H1 (cell line): ENCODE measurements around the gene DRG1. TPM values are rescaled to one million over a fixed set of nuclear protein-coding genes. Genes with fewer than 3 reads are reported as not detected.

ENCODE experiments used
- CTCF ChIA-PET: fragments of 300-600 bp; sonication (Branson Sonifier 250); formaldehyde crosslinking; loops from one replicate; lab custom pipeline; 2021; ENCODE audit not compliant: partially characterized antibody; lab: Charles Lee
- POLR2A ChIA-PET: fragments of 300-600 bp; sonication (Branson Sonifier 250); formaldehyde crosslinking; loops from one replicate; lab custom pipeline; 2021; ENCODE audit warnings: inconsistent platforms; ENCODE audit not compliant: partially characterized antibody; lab: Charles Lee
- DNase-seq, 2 experiments: peaks; one replicate each; pipeline versions ENCODE4 v3.0.0 to v3.0.0-alpha.2; 2010 to 2022; ENCODE audit warnings: low spot score in 2 of 2, low read depth in 1 of 2, mixed read lengths in 1 of 2
- FAIRE-seq: peaks from 2 replicates; lab custom pipeline; 2011; peaks lifted over from hg19 to GRCh38; lab: Jason Lieb, UNC
- H2AFZ ChIP-seq: 2 replicates; pipeline ENCODE4 v1.8.1; 2012; ENCODE audit warnings: low read length, inconsistent platforms
- H2AK5ac ChIP-seq: 2 replicates; pipeline ENCODE4 v1.6.1; 2013; ENCODE audit warnings: low read depth, low read length
- H2BK120ac ChIP-seq: replicated peaks from 2 replicates; pipeline ENCODE3; 2013; ENCODE audit warnings: low read depth, low read length, inconsistent platforms
- H2BK12ac ChIP-seq: 2 replicates; pipeline ENCODE4 v1.6.1; 2013; ENCODE audit warnings: low read depth, low read length
- H2BK15ac ChIP-seq: 2 replicates; pipeline ENCODE4 v1.6.1; 2013; ENCODE audit warnings: low read length
- H2BK20ac ChIP-seq: 2 replicates; pipeline ENCODE4 v1.6.1; 2013; ENCODE audit warnings: low read length
- H2BK5ac ChIP-seq: 2 replicates; pipeline ENCODE4 v1.6.1; 2013; ENCODE audit warnings: low read depth, low read length
- H3K14ac ChIP-seq: 2 replicates; pipeline ENCODE4 v1.6.1; 2013; ENCODE audit warnings: inconsistent platforms; ENCODE audit not compliant: insufficient read length
- H3K18ac ChIP-seq: 2 replicates; pipeline ENCODE4 v1.6.1; 2013; ENCODE audit warnings: low read length; ENCODE audit errors: extremely low read depth
- H3K23ac ChIP-seq: 2 replicates; pipeline ENCODE4 v1.6.1; 2013; ENCODE audit warnings: inconsistent platforms; ENCODE audit not compliant: insufficient read length
- H3K23me2 ChIP-seq: 2 replicates; pipeline ENCODE4 v1.6.1; 2013; ENCODE audit warnings: low read depth, low read length
- H3K27ac ChIP-seq: 2 replicates; pipeline ENCODE4 v1.6.1; 2011; ENCODE audit warnings: low read depth, low read length, inconsistent platforms
- H3K27me3 ChIP-seq, 4 experiments: replicated peaks in 1 of 4; 1 replicate in 1 of 4; 2 replicates in 3 of 4; pipeline versions ENCODE4 v1.6.1 to v1.8.1; 2011 to 2013; ENCODE audit warnings: low read length in 3 of 4, mild to moderate bottlenecking in 3 of 4, inconsistent platforms in 2 of 4, mixed read lengths in 2 of 4, moderate library complexity in 1 of 4; ENCODE audit not compliant: control insufficient read depth in 3 of 4, insufficient read depth in 3 of 4; ENCODE audit errors: extremely low read depth in 1 of 4
- H3K36me3 ChIP-seq, 4 experiments: 2 replicates each; pipeline versions ENCODE4 v1.6.1 to v1.8.1; 2011 to 2013; ENCODE audit warnings: mild to moderate bottlenecking in 4 of 4, low read length in 3 of 4, moderate library complexity in 2 of 4, control low read depth in 1 of 4, inconsistent platforms in 1 of 4; ENCODE audit not compliant: insufficient read depth in 4 of 4, control insufficient read depth in 2 of 4
- H3K4ac ChIP-seq: replicated peaks from 2 replicates; pipeline ENCODE3; 2013; ENCODE audit warnings: low read length, low read depth, mixed read lengths, inconsistent platforms; ENCODE audit not compliant: insufficient read length
- H3K4me1 ChIP-seq, 4 experiments: replicated peaks in 1 of 4; 1 replicate in 1 of 4; 2 replicates in 3 of 4; pipeline versions ENCODE4 v1.6.1 to v1.8.1; 2011 to 2013; ENCODE audit warnings: low read length in 3 of 4, inconsistent platforms in 2 of 4, mixed read lengths in 1 of 4; ENCODE audit not compliant: insufficient read depth in 4 of 4, control insufficient read depth in 3 of 4
- H3K4me2 ChIP-seq, 2 experiments: 2 replicates each; pipeline versions ENCODE4 v1.6.1 to v1.8.1; 2011 to 2013; ENCODE audit warnings: low read depth in 2 of 2, low read length in 2 of 2, control low read depth in 1 of 2, inconsistent platforms in 1 of 2, mild to moderate bottlenecking in 1 of 2; ENCODE audit not compliant: insufficient read depth in 1 of 2
- H3K4me3 ChIP-seq, 4 experiments: fragments of 200-600, 300-600 bp in 1 of 4; sonication (generic), shearing (Covaris generic), sonication (Bioruptor Twin) in 1 of 4; 2 replicates each; pipeline versions ENCODE4 v1.5.1 to v1.8.1; 2011 to 2016; ENCODE audit warnings: low read length in 4 of 4, low read depth in 3 of 4, control low read depth in 2 of 4, inconsistent platforms in 2 of 4, mild to moderate bottlenecking in 2 of 4, mixed read lengths in 1 of 4, moderate library complexity in 1 of 4; ENCODE audit not compliant: insufficient read depth in 2 of 4; ENCODE audit errors: extremely low read depth in 1 of 4
- H3K56ac ChIP-seq: replicated peaks from 2 replicates; pipeline ENCODE3; 2013; ENCODE audit warnings: low read depth, mild to moderate bottlenecking, mixed read lengths, low read length, inconsistent platforms; ENCODE audit not compliant: insufficient read length
- H3K79me1 ChIP-seq: 2 replicates; pipeline ENCODE4 v1.6.1; 2013; ENCODE audit warnings: low read depth, low read length, control low read depth
- H3K79me2 ChIP-seq, 2 experiments: 2 replicates each; pipeline versions ENCODE4 v1.6.1 to v1.8.1; 2012 to 2013; ENCODE audit warnings: low read length in 2 of 2, mild to moderate bottlenecking in 2 of 2, inconsistent platforms in 1 of 2; ENCODE audit not compliant: insufficient read depth in 2 of 2, control insufficient read depth in 1 of 2
- H3K9ac ChIP-seq, 4 experiments: replicated peaks in 1 of 4; 1 replicate in 1 of 4; 2 replicates in 3 of 4; pipeline versions ENCODE4 v1.6.1 to v1.8.1; 2011 to 2013; ENCODE audit warnings: low read depth in 3 of 4, low read length in 3 of 4, control low read depth in 2 of 4, mild to moderate bottlenecking in 2 of 4, moderate library complexity in 2 of 4, inconsistent platforms in 1 of 4; ENCODE audit errors: extremely low read depth in 1 of 4
- H3K9me3 ChIP-seq, 2 experiments: 2 replicates each; pipeline versions ENCODE4 v1.6.1 to v1.8.1; 2012 to 2013; ENCODE audit warnings: mild to moderate bottlenecking in 2 of 2, moderate library complexity in 2 of 2, control low read depth in 1 of 2, inconsistent platforms in 1 of 2, low read depth in 1 of 2, low read length in 1 of 2, mixed read lengths in 1 of 2; ENCODE audit not compliant: insufficient read depth in 2 of 2
- H4K20me1 ChIP-seq, 2 experiments: replicated peaks in 1 of 2; 2 replicates each; pipeline versions ENCODE3 to v1.8.1; 2011 to 2013; ENCODE audit warnings: inconsistent platforms in 2 of 2, low read length in 2 of 2, mild to moderate bottlenecking in 1 of 2; ENCODE audit not compliant: insufficient read depth in 2 of 2, control insufficient read depth in 1 of 2
- H4K5ac ChIP-seq: 2 replicates; pipeline ENCODE4 v1.6.1; 2013; ENCODE audit warnings: low read length, low read depth, mixed read lengths, inconsistent platforms; ENCODE audit not compliant: insufficient read length
- H4K8ac ChIP-seq: 2 replicates; pipeline ENCODE4 v1.8.0; 2013; ENCODE audit warnings: mild to moderate bottlenecking, moderate library complexity, low read length, inconsistent platforms; ENCODE audit not compliant: insufficient read depth; ENCODE audit errors: extremely low read depth
- H4K91ac ChIP-seq: replicated peaks from 2 replicates; pipeline ENCODE3; 2013; ENCODE audit warnings: low read length, mixed read lengths, inconsistent platforms; ENCODE audit not compliant: insufficient read length
- BRCA1 ChIP-seq: IDR thresholded peaks from 2 replicates; pipeline ENCODE4 v1.6.1; 2012; ENCODE audit warnings: low read depth, low read length, improper control_type of control experiment
- CBX8 ChIP-seq: fragments of 300-800, 300-1000 bp; sonication (generic); IDR thresholded peaks from 2 replicates; pipeline ENCODE4 v1.7.1; 2016; ENCODE audit warnings: low read depth, low read length, borderline replicate concordance
- EZH2 ChIP-seq: fragments of 200-600 bp; sonication (generic); IDR thresholded peaks from 2 replicates; pipeline ENCODE4 v1.7.1; 2012; ENCODE audit warnings: low read depth, mild to moderate bottlenecking, moderate library complexity, low read length, inconsistent platforms; ENCODE audit not compliant: severe bottlenecking
- HDAC6 ChIP-seq: IDR thresholded peaks from one replicate; pipeline ENCODE4 v1.7.1; 2012; ENCODE audit warnings: low read depth, mild to moderate bottlenecking, inconsistent platforms, low read length, moderate library complexity
- KDM1A ChIP-seq: fragments of 200-600, 300-600 bp; sonication (generic); IDR thresholded peaks from 2 replicates; pipeline ENCODE4 v1.7.1; 2016; ENCODE audit warnings: mild to moderate bottlenecking, low read length, borderline replicate concordance
- POLR2A ChIP-seq, 2 experiments: IDR thresholded peaks; 1 replicate in 1 of 2; 2 replicates in 1 of 2; pipeline ENCODE4 v1.6.1; 2011; ENCODE audit warnings: low read depth in 2 of 2, low read length in 2 of 2, mild to moderate bottlenecking in 2 of 2; ENCODE audit errors: control extremely low read depth in 1 of 2
- RBBP5 ChIP-seq: IDR thresholded peaks from 2 replicates; pipeline ENCODE4 v1.7.1; 2012; ENCODE audit warnings: low read depth, mild to moderate bottlenecking, inconsistent platforms, low read length, moderate library complexity, borderline replicate concordance
- SP1 ChIP-seq: IDR thresholded peaks from 2 replicates; pipeline ENCODE4 v1.6.1; 2011; ENCODE audit warnings: low read depth, low read length
- TCF12 ChIP-seq: IDR thresholded peaks from 2 replicates; pipeline ENCODE4 v1.6.1; 2011; ENCODE audit warnings: low read depth, mild to moderate bottlenecking, low read length
- WGBS, 2 experiments: shearing (Covaris generic) in 1 of 2; methylation state at CpG; one replicate each; pipeline versions ENCODE4 v1.1.6 to v1.1.7; 2013 to 2015; ENCODE audit warnings: low lambda C conversion rate in 2 of 2, mixed read lengths in 2 of 2, inconsistent platforms in 1 of 2, low coverage in 1 of 2, missing lambda C conversion rate in 1 of 2; ENCODE audit not compliant: insufficient replicate concordance in 2 of 2, insufficient coverage in 1 of 2, insufficient read length in 1 of 2; ENCODE audit errors: extremely low coverage in 1 of 2, missing lambda C conversion rate in 1 of 2; 5-methylcytosine and 5-hydroxymethylcytosine counted together
- polyA plus RNA-seq, 7 experiments: library from polyadenylated mRNA; depleted of rRNA in 3 of 7; stranded (reverse) in 5 of 7; unstranded in 2 of 7; fragments of >200 nt in 5 of 7; fragments of 200-250 nt in 2 of 7; gene quantifications; 1 replicate in 5 of 7; 2 replicates in 1 of 7; 4 replicates in 1 of 7; pipeline versions ENCODE4 v1.2.1 to v1.2.3, GENCODE V29; 2011 to 2013; ENCODE audit warnings: missing spikeins in 2 of 7, mixed read lengths in 2 of 7
- total RNA-seq: library from RNA; stranded (reverse); fragmentation: NEBNext Ultra II Directional; extraction: Animal tissue kit (Norgen Biotek cat#: 25700); gene quantifications from 2 replicates; pipeline ENCODE4 v1.2.1, GENCODE V29; 2021

DRG1 gene
- total and polyA plus RNA-seq, 2 of the 8 experiments (the other 6 are each of a cell fraction or from before 2014, with no cell fraction given) = 45.3 to 81.9 TPM

- no peak overlapping the region for H3K4me2 ChIP-seq
- CTCF ChIA-PET = no interaction called here
- H2AFZ ChIP-seq = no peak overlapping the region
- TF ChIP-seq HDAC6 (no peak), RBBP5 (no peak), BRCA1 (no peak), KDM1A (no peak), SP1 (no peak), TCF12 (no peak), EZH2 (no peak), POLR2A (IDR thresholded peaks at IDR 0.05; ENCODE audit: control extremely low read depth in 1 of 2, low read depth in 2 of 2, low read length in 2 of 2) (no peak), CBX8 (no peak)
Measured at GRCh38 chr22:31394326-31394725, 5.1 kb upstream of the DRG1 start.

More at GRCh38 chr22:31394326-31394725, 5.1 kb upstream of the DRG1 start:
- Histone ChIP-seq H3K79me1 (no peaks in the 10 kb centered on the region), H2BK5ac (no peak overlapping the region), H2AK5ac (no peak overlapping the region), H4K20me1 (no peaks in the 10 kb centered on the region), H3K14ac (no peak overlapping the region), H3K23ac (no peak overlapping the region), H3K27me3 (no peaks in the 10 kb centered on the region), H3K9me3 (no peaks in the 10 kb centered on the region), H3K36me3 (no peaks in the 10 kb centered on the region), H2BK12ac (no peak overlapping the region), H3K4ac (no peak overlapping the region), H4K91ac (no peak overlapping the region), H2BK20ac (no peak overlapping the region), H3K4me3 (no peak overlapping the region), H3K56ac (no peak overlapping the region), H3K18ac (no peak overlapping the region), H3K27ac (no peak overlapping the region), H3K9ac (no peak overlapping the region), H3K23me2 (peaks cover 2% of the 10 kb centered on the region; the same call in 1 of the 2 replicates), H4K5ac (no peak overlapping the region), H4K8ac (no peak overlapping the region), H3K4me1 (peaks cover 0 to 2% (median 0%) of the 10 kb centered on the region in 4 experiments; a peak in 1 of 7 replicates), H2BK120ac (no peak overlapping the region), H2BK15ac (no peak overlapping the region), H3K79me2 (no peaks in the 10 kb centered on the region)
- DNase-seq (no peak), FAIRE-seq (no peak)
- POLR2A ChIA-PET = interaction anchor here (1.0 kb wide), 1 partner anchor 50 kb away, joined by 4 read pairs; no protein-coding TSS in a partner anchor
- WGBS, 2 experiments = 86% methylated on average over 3 of the region's 3 CpGs; no CpG with 5 or more reads in 1 of the 2 experiments
